GM13976 (cell line): ENCODE data around the gene CDH22.

Experiments
- DNase-seq: peaks from one replicate; pipeline ENCODE4 v3.0.0; 2012; ENCODE audit warnings: low spot score
- in situ Hi-C: fragments of 300-500 bp; cut with MboI; formaldehyde crosslinking; loops from one replicate; pipeline ENCODE4 v1.12.0; 2022; ENCODE audit warnings: low sequenced_read_pairs, mixed read lengths, inconsistent platforms; ENCODE audit not compliant: unreplicated experiment
- TF ChIP-seq, protein P1 (sequence below): IDR thresholded peaks from 2 replicates; pipeline ENCODE4 v1.5.1; 2012; ENCODE audit warnings: borderline replicate concordance, mild to moderate bottlenecking; ENCODE audit not compliant: insufficient read depth; ENCODE audit errors: extremely low read depth, missing control alignments, control extremely low read depth

The CDH22 gene

DNA sequence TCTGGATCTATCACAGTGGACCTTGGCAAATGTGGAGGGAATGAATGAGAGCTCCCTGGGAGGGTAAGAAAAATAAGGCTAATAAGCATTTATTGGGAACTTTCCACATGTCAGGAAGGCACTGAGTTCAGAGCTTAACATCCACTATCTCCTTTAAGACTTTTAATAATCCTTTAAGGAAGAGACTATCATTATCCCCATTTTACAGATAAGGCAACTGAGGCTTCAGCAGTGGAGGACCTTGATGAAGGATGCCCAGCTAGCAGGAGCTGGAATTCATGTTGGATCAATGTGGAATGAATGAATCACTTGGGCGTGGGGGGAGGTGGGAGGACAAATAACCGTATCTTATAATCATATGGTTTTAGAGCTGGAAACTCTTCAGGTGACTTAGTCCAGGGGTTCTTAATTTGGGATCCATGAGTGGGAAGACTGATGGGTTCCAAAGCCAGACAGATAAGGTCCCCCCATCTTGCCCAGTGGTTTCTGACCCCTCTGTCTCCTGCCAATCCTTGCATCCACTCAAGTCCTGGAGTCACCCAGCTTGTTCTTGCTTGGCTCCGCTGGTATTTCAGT is 135.2 kb downstream of the CDH22 start:
- in situ Hi-C loops, result no loop called here
- no peak for DNase-seq
- TF ChIP-seq, protein P1, sequence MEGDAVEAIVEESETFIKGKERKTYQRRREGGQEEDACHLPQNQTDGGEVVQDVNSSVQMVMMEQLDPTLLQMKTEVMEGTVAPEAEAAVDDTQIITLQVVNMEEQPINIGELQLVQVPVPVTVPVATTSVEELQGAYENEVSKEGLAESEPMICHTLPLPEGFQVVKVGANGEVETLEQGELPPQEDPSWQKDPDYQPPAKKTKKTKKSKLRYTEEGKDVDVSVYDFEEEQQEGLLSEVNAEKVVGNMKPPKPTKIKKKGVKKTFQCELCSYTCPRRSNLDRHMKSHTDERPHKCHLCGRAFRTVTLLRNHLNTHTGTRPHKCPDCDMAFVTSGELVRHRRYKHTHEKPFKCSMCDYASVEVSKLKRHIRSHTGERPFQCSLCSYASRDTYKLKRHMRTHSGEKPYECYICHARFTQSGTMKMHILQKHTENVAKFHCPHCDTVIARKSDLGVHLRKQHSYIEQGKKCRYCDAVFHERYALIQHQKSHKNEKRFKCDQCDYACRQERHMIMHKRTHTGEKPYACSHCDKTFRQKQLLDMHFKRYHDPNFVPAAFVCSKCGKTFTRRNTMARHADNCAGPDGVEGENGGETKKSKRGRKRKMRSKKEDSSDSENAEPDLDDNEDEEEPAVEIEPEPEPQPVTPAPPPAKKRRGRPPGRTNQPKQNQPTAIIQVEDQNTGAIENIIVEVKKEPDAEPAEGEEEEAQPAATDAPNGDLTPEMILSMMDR, result no peak

DNA sequence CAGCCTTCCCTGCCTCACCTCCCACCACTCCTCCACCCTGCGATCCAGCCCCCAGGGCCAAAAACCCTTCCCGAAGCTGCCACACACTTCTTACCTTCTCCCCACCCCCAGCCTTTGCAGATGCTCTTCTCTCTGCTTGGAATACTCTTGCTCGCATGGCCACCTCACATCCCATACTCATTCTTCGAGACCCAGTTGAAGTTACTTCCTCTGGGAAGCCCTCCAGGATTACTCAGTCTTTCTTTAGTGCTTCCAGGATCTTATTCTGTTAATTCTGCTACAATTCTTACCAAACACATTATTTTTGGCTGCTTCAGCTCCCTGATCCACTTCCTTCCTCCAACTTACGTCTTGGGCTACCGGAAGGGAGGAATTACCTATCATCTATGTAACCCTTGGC is 135.8 kb downstream of the CDH22 start:
- DNase-seq, result no peak
- TF ChIP-seq, protein P1, result no peak
- in situ Hi-C loops, result no loop called here

DNA sequence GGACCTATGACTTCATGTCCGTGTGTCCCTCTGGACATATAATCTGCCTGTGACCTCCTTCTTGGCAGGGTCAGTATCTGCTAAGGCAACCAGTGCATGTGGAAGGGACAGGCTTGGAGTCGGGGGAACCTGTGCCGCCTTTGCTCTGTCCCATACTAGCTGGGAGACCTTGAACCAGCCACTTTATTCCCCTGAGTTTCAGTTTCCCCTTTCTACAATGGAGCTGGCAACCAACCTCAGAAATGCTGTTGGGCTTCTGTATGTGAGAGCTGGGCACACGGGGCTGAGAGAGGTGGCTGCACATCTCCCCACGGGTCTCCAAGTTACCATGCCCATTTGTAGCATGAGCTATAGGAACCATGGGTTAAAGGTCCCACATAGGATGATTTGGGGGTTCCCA is 136.4 kb downstream of the CDH22 start:
- TF ChIP-seq, protein P1, result no peak
- in situ Hi-C loops, result no loop called here
- DNase-seq, result no peak

DNA sequence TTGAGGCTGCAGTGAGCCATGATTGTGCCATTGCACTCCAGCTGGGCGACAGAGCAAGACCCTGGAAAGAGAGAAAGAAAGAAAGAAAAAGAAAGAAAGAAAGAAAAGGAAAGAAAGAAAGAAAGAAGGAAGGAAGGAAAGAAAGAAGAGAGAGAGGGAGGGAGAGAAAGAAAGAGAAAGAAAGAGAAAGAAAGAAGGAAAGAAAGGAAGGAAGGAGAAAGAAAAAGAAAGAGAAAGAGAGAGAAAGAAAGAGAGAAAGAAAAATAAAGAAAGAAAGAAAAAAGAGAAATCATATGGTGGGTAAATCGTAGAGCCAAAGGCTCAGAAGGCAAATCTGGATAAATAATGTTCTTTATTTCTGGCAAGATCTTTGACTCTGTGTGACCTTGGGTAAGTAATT is 136.8 kb downstream of the CDH22 start:
- no peak for DNase-seq
- in situ Hi-C loops, result no loop called here
- TF ChIP-seq, protein P1, result no peak

DNA sequence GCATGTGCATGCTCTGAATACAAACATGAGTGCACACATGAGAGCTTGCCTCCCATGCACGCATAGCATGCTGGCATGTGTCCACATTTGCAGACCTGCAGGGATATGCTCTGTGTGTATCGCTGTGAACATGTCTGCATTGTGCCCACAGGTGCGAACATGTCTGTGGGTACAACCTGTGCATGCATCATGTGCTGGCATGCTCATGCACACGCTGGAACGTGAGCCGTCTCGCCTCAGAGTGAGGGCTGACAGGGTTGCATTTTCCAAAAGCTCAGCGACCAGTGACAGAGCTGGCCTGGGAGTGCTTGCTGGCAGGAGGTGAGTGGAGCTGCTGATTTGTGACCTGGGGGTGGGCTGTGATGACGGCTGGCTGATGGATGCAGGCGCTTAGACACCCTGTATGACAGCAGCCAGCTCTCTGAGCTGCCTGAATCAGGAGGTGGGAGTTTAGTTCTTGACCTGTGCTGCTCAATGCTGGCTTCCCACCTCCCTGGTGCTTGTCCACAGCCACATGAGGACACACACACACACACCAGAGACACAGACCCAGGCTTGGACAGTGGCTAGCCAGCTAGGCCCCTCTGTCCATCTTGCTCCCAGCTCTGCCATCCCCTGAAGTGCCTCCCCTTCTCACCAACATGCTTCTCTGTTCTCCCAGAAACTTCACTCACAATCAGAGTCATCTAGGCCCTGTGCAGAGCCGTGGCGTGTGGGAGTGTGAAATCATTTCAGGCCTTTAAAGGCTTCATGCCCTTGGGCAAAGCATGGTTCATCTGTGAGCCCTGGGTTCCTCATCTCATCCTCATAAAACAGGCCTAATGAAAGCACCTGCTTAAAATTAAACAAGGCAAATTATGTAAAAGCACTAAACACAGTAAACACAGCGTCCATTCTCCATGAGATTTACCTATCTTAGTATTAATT is 138.8 kb downstream of the CDH22 start:
- in situ Hi-C loops, result loop anchor here (10.0 kb wide), 1 partner anchor 55 kb away; no protein-coding TSS in a partner anchor
- TF ChIP-seq, protein P1, result no peak
- no peak for DNase-seq

DNA sequence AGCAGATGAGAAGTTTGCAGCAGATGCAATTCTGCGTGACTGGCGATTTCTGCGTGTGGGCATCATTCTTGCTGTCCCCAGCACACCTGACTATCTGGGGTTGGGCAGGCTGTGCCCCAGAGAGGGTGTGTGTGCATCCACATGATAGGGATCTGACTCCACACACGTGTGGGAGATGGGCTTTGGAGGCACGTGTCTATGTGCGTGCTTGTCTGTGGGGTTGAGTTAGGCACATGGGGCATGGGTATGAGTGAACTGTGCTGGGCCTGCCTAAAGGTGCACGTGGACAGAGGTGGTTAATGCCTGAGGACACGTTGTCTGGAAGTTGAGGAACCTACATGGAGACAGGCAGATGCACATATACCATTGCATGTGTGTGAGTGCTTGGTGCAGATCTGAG is 139.9 kb downstream of the CDH22 start:
- in situ Hi-C loops, result loop anchor here (10.0 kb wide), 1 partner anchor 56 kb away; no protein-coding TSS in a partner anchor
- TF ChIP-seq, protein P1, result no peak

More for the DNA sequence above, 139.9 kb downstream of the CDH22 start:
- no peak for DNase-seq
